SK-N-MC (cell line): ENCODE measurements around the gene ARHGAP18.

Experiments used
- DNase-seq: peaks from one replicate; pipeline ENCODE4 v3.0.0-alpha.2; 2011; ENCODE audit warnings: low read depth, low spot score
- H3K27ac ChIP-seq: fragments of 200-600 bp; sonication (generic); 2 replicates; pipeline ENCODE4 v1.5.1; 2016; ENCODE audit warnings: mixed run types
- H3K36me3 ChIP-seq: fragments of 200-600 bp; sonication (generic); 2 replicates; pipeline ENCODE4 v1.6.1; 2017; ENCODE audit warnings: antibody characterized with exemption, low read length, mixed read lengths; ENCODE audit not compliant: insufficient read depth
- H3K4me3 ChIP-seq: fragments of 200-600 bp; sonication (generic); 2 replicates; pipeline ENCODE4 v1.5.1; 2016
- H3K9ac ChIP-seq: fragments of 200-600 bp; sonication (generic); 2 replicates; pipeline ENCODE4 v1.8.0; 2017; ENCODE audit warnings: mixed run types, mixed read lengths; ENCODE audit not compliant: insufficient read length
- H3K9me3 ChIP-seq: fragments of 200-600 bp; sonication (generic); 2 replicates; pipeline ENCODE4 v1.6.1; 2017; ENCODE audit warnings: low read depth, mild to moderate bottlenecking, antibody characterized with exemption, low read length, moderate library complexity, mixed read lengths
- EZH2 ChIP-seq: fragments of 200-600 bp; sonication (generic); IDR thresholded peaks from one replicate; pipeline ENCODE4 v1.6.1; 2017; ENCODE audit warnings: antibody characterized with exemption
- FOXP2 ChIP-seq: optimal IDR thresholded peaks from 2 replicates; pipeline ENCODE3; 2011; ENCODE audit warnings: mild to moderate bottlenecking, moderate library complexity; ENCODE audit not compliant: insufficient read depth; ENCODE audit errors: extremely low read length, control extremely low read depth
- POLR2AphosphoS5 ChIP-seq: IDR thresholded peaks from 2 replicates; pipeline ENCODE4 v1.6.1; 2012; ENCODE audit warnings: mild to moderate bottlenecking, low read depth, low read length, borderline replicate concordance

Gene ARHGAP18

GRCh38 chr6:129748212-129748900 is 38.4 kb upstream of the ARHGAP18 start:
- Histone ChIP-seq H3K9ac (no peak overlapping the region), H3K9me3 (no peaks in the 10 kb centered on the region), H3K36me3 (no peaks in the 10 kb centered on the region), H3K27ac (no peak overlapping the region), H3K4me3 (no peak overlapping the region)
- TF ChIP-seq EZH2 (no peak), POLR2AphosphoS5 (no peak), FOXP2 (no peak)
- no peak for DNase-seq

GRCh38 chr6:129747588-129748112 is 37.7 kb upstream of the ARHGAP18 start:
- TF ChIP-seq EZH2 = no peak
- TF ChIP-seq POLR2AphosphoS5 = no peak
- TF ChIP-seq FOXP2 = no peak
- H3K9me3 ChIP-seq = no peaks in the 10 kb centered on the region
- no peak overlapping the region for H3K27ac ChIP-seq
- no peak overlapping the region for H3K4me3 ChIP-seq
- no peaks in the 10 kb centered on the region for H3K36me3 ChIP-seq
- no peak for DNase-seq
- H3K9ac ChIP-seq = no peak overlapping the region

GRCh38 chr6:129744880-129745237 is 34.9 kb upstream of the ARHGAP18 start:
- TF ChIP-seq FOXP2 (no peak), EZH2 (no peak), POLR2AphosphoS5 (no peak)
- Histone ChIP-seq H3K9me3 (no peaks in the 10 kb centered on the region), H3K36me3 (no peaks in the 10 kb centered on the region), H3K9ac (no peak overlapping the region), H3K4me3 (no peak overlapping the region), H3K27ac (no peak overlapping the region)
- no peak for DNase-seq

GRCh38 chr6:129744201-129744879 is 34.4 kb upstream of the ARHGAP18 start:
- H3K27ac ChIP-seq = no peak overlapping the region
- DNase-seq = no peak
- no peak for TF ChIP-seq POLR2AphosphoS5
- TF ChIP-seq FOXP2 = no peak
- TF ChIP-seq EZH2 = no peak
- H3K9me3 ChIP-seq = no peaks in the 10 kb centered on the region
- no peak overlapping the region for H3K4me3 ChIP-seq
- H3K36me3 ChIP-seq = no peaks in the 10 kb centered on the region
- H3K9ac ChIP-seq = no peak overlapping the region

- Histone ChIP-seq H3K36me3 (no peaks in the 10 kb centered on the region), H3K9ac (no peak overlapping the region), H3K4me3 (no peak overlapping the region), H3K9me3 (no peaks in the 10 kb centered on the region), H3K27ac (no peak overlapping the region)
- TF ChIP-seq POLR2AphosphoS5 (no peak), FOXP2 (no peak), EZH2 (no peak)
- no peak for DNase-seq
Measured at GRCh38 chr6:129740013-129740412, 30.0 kb upstream of the ARHGAP18 start.

GRCh38 chr6:129736105-129736504 is 26.1 kb upstream of the ARHGAP18 start:
- Histone ChIP-seq H3K4me3 (no peak overlapping the region), H3K27ac (no peak overlapping the region), H3K9ac (no peak overlapping the region), H3K36me3 (no peaks in the 10 kb centered on the region), H3K9me3 (no peaks in the 10 kb centered on the region)
- no peak for DNase-seq
- TF ChIP-seq POLR2AphosphoS5 (no peak), EZH2 (no peak), FOXP2 (no peak)

GRCh38 chr6:129733290-129733689 is 23.3 kb upstream of the ARHGAP18 start:
- no peaks in the 10 kb centered on the region for H3K9me3 ChIP-seq
- TF ChIP-seq EZH2 (no peak), FOXP2 (no peak), POLR2AphosphoS5 (no peak)
- no peak overlapping the region for H3K9ac ChIP-seq
- no peak overlapping the region for H3K4me3 ChIP-seq
- no peak for DNase-seq
- H3K36me3 ChIP-seq = no peaks in the 10 kb centered on the region
- no peak overlapping the region for H3K27ac ChIP-seq

GRCh38 chr6:129732542-129732941 is 22.6 kb upstream of the ARHGAP18 start:
- no peak overlapping the region for H3K4me3 ChIP-seq
- TF ChIP-seq FOXP2 (no peak), EZH2 (no peak), POLR2AphosphoS5 (no peak)
- H3K27ac ChIP-seq = no peak overlapping the region
- H3K9me3 ChIP-seq = no peaks in the 10 kb centered on the region
- no peak for DNase-seq
- H3K9ac ChIP-seq = no peak overlapping the region
- H3K36me3 ChIP-seq = no peaks in the 10 kb centered on the region
